ENCODE data around the gene SPSB1.
"Not testable (repeated sequence)": the region's sequence is repeated elsewhere in the genome, so short reads cannot be mapped to it uniquely, and the experiment has no call there.

Gene SPSB1

GRCh38 chr1:9279172-9279840 is 13.4 kb upstream of the SPSB1 start:
- DNase-seq (ENCODE audit: low spot score) = no peak

- DNase-seq (ENCODE audit: low spot score) = peak; percentile 69
These were observed 12.5 kb upstream of the SPSB1 start for GRCh38 chr1:9280015-9280860.

GRCh38 chr1:9281071-9281827 is 11.4 kb upstream of the SPSB1 start:
- DNase-seq (ENCODE audit: low spot score) = no peak

- DNase-seq (ENCODE audit: low spot score) = no peak
These were observed 10.6 kb upstream of the SPSB1 start for GRCh38 chr1:9281908-9282695.

- no peak for DNase-seq (ENCODE audit: low spot score)
These were observed 10.1 kb upstream of the SPSB1 start for GRCh38 chr1:9282696-9282955.

GRCh38 chr1:9284061-9284460 is 8.6 kb upstream of the SPSB1 start:
- DNase-seq (ENCODE audit: low spot score) = no peak

- DNase-seq (ENCODE audit: low spot score) = no peak
These were observed 6.1 kb upstream of the SPSB1 start for GRCh38 chr1:9286556-9286955.

- DNase-seq (ENCODE audit: low spot score) = no peak
These were observed 3.6 kb upstream of the SPSB1 start for GRCh38 chr1:9289090-9289534.

GRCh38 chr1:9289711-9290485 is 2.8 kb upstream of the SPSB1 start:
- no peak for DNase-seq (ENCODE audit: low spot score)

- no peak for DNase-seq (ENCODE audit: low spot score)
These were observed 757 bp upstream of the SPSB1 start for GRCh38 chr1:9291914-9292360.

GRCh38 chr1:9293241-9293532 is 493 bp downstream of the SPSB1 start:
- DNase-seq (ENCODE audit: low spot score) = no peak

- DNase-seq (ENCODE audit: low spot score) = no peak
These were observed 1.1 kb downstream of the SPSB1 start for GRCh38 chr1:9293533-9294404.

GRCh38 chr1:9294405-9294773 is 1.7 kb downstream of the SPSB1 start:
- no peak for DNase-seq (ENCODE audit: low spot score)

GRCh38 chr1:9294910-9295636 is 2.4 kb downstream of the SPSB1 start:
- no peak for DNase-seq (ENCODE audit: low spot score)

- DNase-seq (ENCODE audit: low spot score) = no peak
These were observed 3.2 kb downstream of the SPSB1 start for GRCh38 chr1:9295884-9296283.

GRCh38 chr1:9296850-9297249 is 4.2 kb downstream of the SPSB1 start:
- no peak for DNase-seq (ENCODE audit: low spot score)

- no peak for DNase-seq (ENCODE audit: low spot score)
These were observed 5.1 kb downstream of the SPSB1 start for GRCh38 chr1:9297831-9298230.

GRCh38 chr1:9298282-9298681 is 5.6 kb downstream of the SPSB1 start:
- DNase-seq (ENCODE audit: low spot score) = no peak

GRCh38 chr1:9299571-9300541 is 7.2 kb downstream of the SPSB1 start:
- not testable (repeated sequence) for DNase-seq (ENCODE audit: low spot score)
